ENCODE measurements around the gene STEAP3. TPM values are rescaled to one million over a fixed set of nuclear protein-coding genes. Genes with fewer than 3 reads are reported as not detected.

STEAP3 gene
- total RNA-seq, 1 donor from 2014 or later, result under 0.01 TPM

GRCh38 chr2:119197126-119197405 lies 26.6 kb upstream of the STEAP3 start:
- FAIRE-seq, result no peak
- DNase-seq (ENCODE audit: low spot score in 2 of 2), result no peak

- FAIRE-seq (no peak), DNase-seq (ENCODE audit: low spot score in 2 of 2) (no peak)
Observed at GRCh38 chr2:119197529-119198239, 25.9 kb upstream of the STEAP3 start.

GRCh38 chr2:119198240-119198840 lies 25.3 kb upstream of the STEAP3 start:
- no peak for FAIRE-seq
- DNase-seq (ENCODE audit: low spot score in 2 of 2), result no peak

DNA sequence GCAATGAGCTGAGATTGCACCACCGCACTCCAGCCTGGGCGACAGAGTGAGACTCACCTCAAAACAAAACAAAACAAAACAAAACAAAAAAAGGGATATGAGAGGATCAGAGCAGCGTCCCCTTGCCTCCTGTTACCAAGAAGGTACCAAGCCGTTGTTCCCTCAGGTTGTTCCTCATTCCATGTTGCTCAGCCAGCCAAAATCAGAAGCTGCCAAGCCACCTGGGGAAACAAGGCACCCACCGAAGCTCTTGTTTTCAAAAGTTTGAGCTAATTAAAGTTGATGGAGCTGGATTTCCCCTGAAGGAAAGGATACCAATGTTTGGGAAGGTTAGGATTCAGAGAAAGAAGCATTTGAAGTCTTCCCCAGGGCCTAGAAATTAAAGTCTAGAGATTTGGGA lies 21.8 kb upstream of the STEAP3 start:
- FAIRE-seq (no peak), DNase-seq (ENCODE audit: low spot score in 2 of 2) (no peak)

GRCh38 chr2:119202610-119203310 lies 20.9 kb upstream of the STEAP3 start:
- FAIRE-seq (no peak), DNase-seq (ENCODE audit: low spot score in 2 of 2) (no peak)

DNA sequence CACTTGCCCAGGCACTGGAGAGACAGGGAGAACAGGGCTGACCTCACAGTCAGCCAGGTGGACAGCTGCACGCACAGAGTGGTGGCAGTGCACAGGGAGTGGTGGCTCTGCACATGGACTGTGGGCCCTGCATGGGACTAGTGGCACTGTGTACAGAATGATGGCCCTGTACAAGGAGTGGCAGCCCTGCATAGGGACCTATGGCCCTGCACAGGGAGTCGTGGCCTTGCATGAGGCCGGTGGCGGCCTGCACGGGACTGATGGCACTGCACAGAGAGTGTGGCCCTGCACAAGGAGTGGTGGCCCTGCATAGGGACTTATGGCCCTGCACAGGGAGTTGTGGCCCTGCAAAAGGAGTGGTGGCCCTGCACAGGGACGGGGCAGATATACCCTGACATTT lies 19.1 kb upstream of the STEAP3 start:
- FAIRE-seq (no peak), DNase-seq (ENCODE audit: low spot score in 2 of 2) (no peak)

DNA sequence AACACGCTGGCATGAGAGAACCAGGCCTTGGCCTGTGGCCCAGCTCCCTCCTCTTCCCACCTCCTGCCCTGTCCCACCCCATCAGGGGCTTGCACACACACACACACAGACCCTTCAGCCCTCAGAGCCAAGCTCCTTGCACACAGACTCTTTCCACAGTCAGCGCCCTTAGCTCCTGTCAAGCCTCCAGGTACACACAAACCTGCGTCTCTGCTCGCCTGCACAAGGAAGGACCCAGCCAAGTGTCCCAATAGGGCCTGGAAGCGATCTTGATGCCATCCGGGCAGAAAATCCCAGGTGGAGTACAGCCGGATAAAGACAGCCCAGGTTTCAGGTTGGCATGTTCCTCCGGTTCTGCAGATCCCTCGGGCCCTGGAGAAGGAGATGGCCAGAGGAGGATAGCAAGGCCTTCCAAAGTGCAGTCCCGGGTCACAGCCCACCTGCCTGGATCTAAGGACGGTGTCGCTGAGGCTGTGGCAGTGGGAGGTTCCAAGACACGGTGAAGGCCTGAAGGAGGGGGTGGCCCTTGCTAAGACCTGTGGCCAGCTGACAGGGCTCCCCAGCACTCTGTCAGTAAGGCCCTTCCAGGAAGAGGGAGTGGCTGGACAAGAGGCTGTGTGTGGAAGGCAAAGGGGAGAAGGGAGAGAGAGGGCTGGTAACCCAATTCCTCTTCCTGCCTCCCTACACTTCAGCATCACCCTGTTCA lies 18.5 kb upstream of the STEAP3 start:
- FAIRE-seq (no peak), DNase-seq (ENCODE audit: low spot score in 2 of 2) (no peak)

- FAIRE-seq (no peak), DNase-seq (ENCODE audit: low spot score in 2 of 2) (no peak)
Observed at GRCh38 chr2:119206201-119206600, 17.4 kb upstream of the STEAP3 start.

GRCh38 chr2:119207447-119207846 lies 16.2 kb upstream of the STEAP3 start:
- FAIRE-seq (no peak), DNase-seq (ENCODE audit: low spot score in 2 of 2) (no peak)

GRCh38 chr2:119208791-119209203 lies 14.8 kb upstream of the STEAP3 start:
- no peak for DNase-seq (ENCODE audit: low spot score in 2 of 2)
- no peak for FAIRE-seq

GRCh38 chr2:119212139-119212800 lies 11.4 kb upstream of the STEAP3 start:
- FAIRE-seq (no peak), DNase-seq (ENCODE audit: low spot score in 2 of 2) (no peak)

DNA sequence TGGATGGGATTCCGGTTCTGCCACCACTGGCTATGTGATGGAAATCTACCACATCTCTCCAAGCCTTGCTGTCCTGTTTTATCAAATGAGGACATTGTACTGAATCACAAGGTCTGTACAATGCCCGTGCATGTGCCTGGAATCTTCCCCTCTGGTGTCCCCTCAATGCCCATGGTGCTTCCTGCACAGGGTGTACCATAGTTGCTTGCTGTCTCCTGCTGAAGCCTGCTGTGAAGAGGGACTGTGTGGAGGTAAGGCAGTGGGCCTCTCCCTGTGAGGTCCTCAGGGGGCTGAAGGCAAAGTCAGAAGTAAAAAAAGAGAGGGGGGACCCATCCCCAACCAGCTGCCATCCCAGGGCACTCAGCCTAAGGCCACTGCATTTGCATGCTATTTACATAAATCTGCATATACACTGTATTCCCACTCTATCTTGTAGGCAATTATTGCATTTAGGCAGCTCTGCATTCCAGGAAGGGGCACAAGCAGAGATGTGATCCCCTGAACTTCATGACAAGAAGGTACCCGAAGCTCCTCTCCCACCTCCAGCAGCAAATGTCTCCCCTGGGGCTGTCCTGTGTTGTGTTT lies 9.1 kb upstream of the STEAP3 start:
- no peak for FAIRE-seq
- DNase-seq (ENCODE audit: low spot score in 2 of 2), result no peak

- FAIRE-seq (no peak), DNase-seq (ENCODE audit: low spot score in 2 of 2) (no peak)
Observed at GRCh38 chr2:119216994-119217393, 6.6 kb upstream of the STEAP3 start.

GRCh38 chr2:119218478-119219064 lies 5.1 kb upstream of the STEAP3 start:
- no peak for DNase-seq (ENCODE audit: low spot score in 2 of 2)
- FAIRE-seq, result no peak

- no peak for DNase-seq (ENCODE audit: low spot score in 2 of 2)
- FAIRE-seq, result no peak
Observed at GRCh38 chr2:119219873-119220272, 3.8 kb upstream of the STEAP3 start.

GRCh38 chr2:119220720-119221301 lies 2.8 kb upstream of the STEAP3 start:
- DNase-seq (ENCODE audit: low spot score in 2 of 2) (no peak), FAIRE-seq (no peak)

GRCh38 chr2:119221609-119222008 lies 2.0 kb upstream of the STEAP3 start:
- FAIRE-seq (no peak), DNase-seq (ENCODE audit: low spot score in 2 of 2) (no peak)

DNA sequence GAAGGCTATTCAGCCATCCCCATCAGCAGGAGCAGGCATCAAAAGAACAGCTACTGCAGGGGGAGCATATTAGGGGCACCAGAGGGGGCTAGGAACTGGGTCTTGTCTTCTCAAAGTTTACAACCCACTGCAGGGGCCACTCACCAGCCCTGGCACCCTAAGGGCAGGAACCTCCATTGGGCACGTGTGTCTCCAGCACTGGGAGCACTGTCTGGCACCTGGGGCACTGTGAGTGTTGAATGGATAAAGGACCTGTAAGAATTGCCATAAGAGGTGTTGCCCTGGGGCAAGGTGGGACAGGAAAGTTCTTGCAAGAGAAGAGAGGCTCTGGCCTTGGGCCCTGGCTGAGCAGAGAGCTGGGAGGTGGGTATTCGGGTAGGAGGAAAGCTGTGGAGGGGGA lies 1.4 kb upstream of the STEAP3 start:
- no peak for FAIRE-seq

GRCh38 chr2:119222863-119223520 lies 642 bp upstream of the STEAP3 start:
- FAIRE-seq (no peak), DNase-seq (ENCODE audit: low spot score in 2 of 2) (no peak)

More for the DNA sequence above, 1.4 kb upstream of the STEAP3 start:
- no peak for DNase-seq (ENCODE audit: low spot score in 2 of 2)
